ENCODE measurements around the gene ARHGAP18. TPM values are rescaled to one million over a fixed set of nuclear protein-coding genes. Genes with fewer than 3 reads are reported as not detected.

Gene ARHGAP18
- total and polyA plus RNA-seq, 2 of the 13 experiments (the other 11 are each of a cell fraction or from before 2014, with no cell fraction given) = 58.2 to 115 TPM

DNA sequence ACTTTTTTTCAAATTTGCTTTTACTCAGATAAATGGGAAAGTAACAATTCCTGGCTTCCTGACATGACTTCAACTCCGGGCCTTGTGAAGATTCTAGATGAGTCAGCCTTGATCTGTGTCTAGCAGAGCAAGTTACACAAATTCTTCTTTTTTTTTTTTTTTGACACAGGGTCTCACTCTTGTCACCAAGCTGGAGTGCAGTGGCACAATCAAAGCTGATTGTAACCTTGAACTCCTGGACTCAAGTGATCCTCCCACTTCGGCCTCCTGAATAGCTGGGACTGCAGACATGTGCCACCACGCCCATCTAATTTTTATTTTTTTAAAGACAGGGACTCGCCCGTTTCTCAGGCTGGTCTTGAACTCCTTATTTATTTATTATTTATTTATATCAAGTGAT is 7.3 kb upstream of the ARHGAP18 start (continued):
- TF ChIP-seq ZSCAN21 (CRISPR knock-in tag; IDR thresholded peaks at IDR 0.05; ENCODE audit: borderline replicate concordance) = no peak
- TF ChIP-seq PRDM15 (CRISPR knock-in tag; IDR thresholded peaks at IDR 0.05) = peak; percentile 85
- peak; percentile 88; the same call in 2 of the 3 replicates for TF ChIP-seq MXI1 (IDR thresholded peaks at IDR 0.05; ENCODE audit: borderline replicate concordance, low read depth, low read length)
- no peak for TF ChIP-seq TCF12 (IDR thresholded peaks at IDR 0.05)
- TF ChIP-seq TCF12 (CRISPR knock-in tag; IDR thresholded peaks at IDR 0.05) = no peak
- TF ChIP-seq TOE1 (CRISPR knock-in tag; IDR thresholded peaks at IDR 0.05) = peak; percentile 93; the same call in 1 of the 2 replicates
- peak; percentile 62 for TF ChIP-seq MAFF (IDR thresholded peaks at IDR 0.05; ENCODE audit: low read depth, low read length)
- TF ChIP-seq ZBTB3 (CRISPR knock-in tag; IDR thresholded peaks at IDR 0.05; ENCODE audit: borderline replicate concordance, low read depth) = peak; percentile 88
- TF ChIP-seq THAP11 (CRISPR knock-in tag; IDR thresholded peaks at IDR 0.05) = peak; percentile 75
- TF ChIP-seq ZSCAN22 (CRISPR knock-in tag; IDR thresholded peaks at IDR 0.05) = no peak
- no peak for TF ChIP-seq ZNF782 (CRISPR knock-in tag; IDR thresholded peaks at IDR 0.05; ENCODE audit: borderline replicate concordance)
- TF ChIP-seq CREM (IDR thresholded peaks at IDR 0.05) = peak; percentile 75
- TF ChIP-seq CREM (CRISPR knock-in tag; IDR thresholded peaks at IDR 0.05) = no peak
- peak; percentile 96 for TF ChIP-seq HDAC2 (CRISPR knock-in tag; IDR thresholded peaks at IDR 0.05)
- TF ChIP-seq, protein P1, sequence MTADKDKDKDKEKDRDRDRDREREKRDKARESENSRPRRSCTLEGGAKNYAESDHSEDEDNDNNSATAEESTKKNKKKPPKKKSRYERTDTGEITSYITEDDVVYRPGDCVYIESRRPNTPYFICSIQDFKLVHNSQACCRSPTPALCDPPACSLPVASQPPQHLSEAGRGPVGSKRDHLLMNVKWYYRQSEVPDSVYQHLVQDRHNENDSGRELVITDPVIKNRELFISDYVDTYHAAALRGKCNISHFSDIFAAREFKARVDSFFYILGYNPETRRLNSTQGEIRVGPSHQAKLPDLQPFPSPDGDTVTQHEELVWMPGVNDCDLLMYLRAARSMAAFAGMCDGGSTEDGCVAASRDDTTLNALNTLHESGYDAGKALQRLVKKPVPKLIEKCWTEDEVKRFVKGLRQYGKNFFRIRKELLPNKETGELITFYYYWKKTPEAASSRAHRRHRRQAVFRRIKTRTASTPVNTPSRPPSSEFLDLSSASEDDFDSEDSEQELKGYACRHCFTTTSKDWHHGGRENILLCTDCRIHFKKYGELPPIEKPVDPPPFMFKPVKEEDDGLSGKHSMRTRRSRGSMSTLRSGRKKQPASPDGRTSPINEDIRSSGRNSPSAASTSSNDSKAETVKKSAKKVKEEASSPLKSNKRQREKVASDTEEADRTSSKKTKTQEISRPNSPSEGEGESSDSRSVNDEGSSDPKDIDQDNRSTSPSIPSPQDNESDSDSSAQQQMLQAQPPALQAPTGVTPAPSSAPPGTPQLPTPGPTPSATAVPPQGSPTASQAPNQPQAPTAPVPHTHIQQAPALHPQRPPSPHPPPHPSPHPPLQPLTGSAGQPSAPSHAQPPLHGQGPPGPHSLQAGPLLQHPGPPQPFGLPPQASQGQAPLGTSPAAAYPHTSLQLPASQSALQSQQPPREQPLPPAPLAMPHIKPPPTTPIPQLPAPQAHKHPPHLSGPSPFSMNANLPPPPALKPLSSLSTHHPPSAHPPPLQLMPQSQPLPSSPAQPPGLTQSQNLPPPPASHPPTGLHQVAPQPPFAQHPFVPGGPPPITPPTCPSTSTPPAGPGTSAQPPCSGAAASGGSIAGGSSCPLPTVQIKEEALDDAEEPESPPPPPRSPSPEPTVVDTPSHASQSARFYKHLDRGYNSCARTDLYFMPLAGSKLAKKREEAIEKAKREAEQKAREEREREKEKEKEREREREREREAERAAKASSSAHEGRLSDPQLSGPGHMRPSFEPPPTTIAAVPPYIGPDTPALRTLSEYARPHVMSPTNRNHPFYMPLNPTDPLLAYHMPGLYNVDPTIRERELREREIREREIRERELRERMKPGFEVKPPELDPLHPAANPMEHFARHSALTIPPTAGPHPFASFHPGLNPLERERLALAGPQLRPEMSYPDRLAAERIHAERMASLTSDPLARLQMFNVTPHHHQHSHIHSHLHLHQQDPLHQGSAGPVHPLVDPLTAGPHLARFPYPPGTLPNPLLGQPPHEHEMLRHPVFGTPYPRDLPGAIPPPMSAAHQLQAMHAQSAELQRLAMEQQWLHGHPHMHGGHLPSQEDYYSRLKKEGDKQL (CRISPR knock-in tag; IDR thresholded peaks at IDR 0.05; ENCODE audit: low read depth) = peak; percentile 53; the same call in 1 of the 2 replicates
- peak; percentile 70; the same call in 1 of the 2 replicates for TF ChIP-seq KAT7 (CRISPR knock-in tag; IDR thresholded peaks at IDR 0.05; ENCODE audit: borderline replicate concordance)
- peak; percentile 57; the same call in 1 of the 2 replicates for TF ChIP-seq RFXAP (CRISPR knock-in tag; IDR thresholded peaks at IDR 0.05; ENCODE audit: borderline replicate concordance)
- TF ChIP-seq SAP130 (CRISPR knock-in tag; IDR thresholded peaks at IDR 0.05; ENCODE audit: low read depth) = peak; percentile 93
- no peak for TF ChIP-seq MAZ (IDR thresholded peaks at IDR 0.05; ENCODE audit: borderline replicate concordance, low read depth, low read length)
- no peak for TF ChIP-seq MAZ (CRISPR knock-in tag; IDR thresholded peaks at IDR 0.05; ENCODE audit: low read depth)
- peak; percentile 41; the same call in 1 of the 2 replicates for TF ChIP-seq ELF1 (CRISPR knock-in tag; IDR thresholded peaks at IDR 0.05)
- 0 out of 2 replicates have a peak, but pooled peaks have one; percentile 36 for TF ChIP-seq PHF8 (CRISPR knock-in tag; IDR thresholded peaks at IDR 0.05)
- peak; percentile 74 for TF ChIP-seq HOXA3 (CRISPR knock-in tag; IDR thresholded peaks at IDR 0.05)
- no peak for TF ChIP-seq ZNF883 (CRISPR knock-in tag; IDR thresholded peaks at IDR 0.05; ENCODE audit: not compliant biosample characterization)
- TF ChIP-seq TP53 (CRISPR knock-in tag; conservative IDR thresholded peaks at IDR 0.05) = no peak
